Measurements from ENCODE around the gene MICALL2.

DNA sequence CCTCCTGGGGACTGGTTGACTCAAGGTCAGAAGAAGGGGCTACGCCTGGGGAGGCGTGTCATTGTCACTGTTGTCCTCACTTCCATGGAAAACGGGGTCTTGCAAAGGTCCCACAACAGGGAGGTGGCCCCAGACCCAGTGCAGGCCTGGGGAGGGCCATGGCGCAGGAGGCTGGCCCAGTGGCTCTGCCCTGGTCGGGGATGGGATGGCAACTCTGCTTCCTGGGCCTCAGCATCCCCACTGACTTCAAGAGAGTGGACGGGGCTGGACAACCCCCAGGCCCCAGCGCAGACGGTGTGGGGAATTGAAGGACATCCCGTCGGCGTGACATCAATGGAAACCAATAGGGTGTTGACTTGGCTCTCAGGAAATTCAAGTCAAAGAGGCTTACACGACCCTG is 35.2 kb downstream of the MICALL2 start:
- TF ChIP-seq CTCF (conservative IDR thresholded peaks at IDR 0.05 in 1 of 2, IDR thresholded peaks at IDR 0.05 in 1 of 2; ENCODE audit: low read depth in 1 of 2, low read length in 2 of 2) (no peak), EZH2 (IDR thresholded peaks at IDR 0.05; ENCODE audit: low read length, missing control alignments) (no peak)

Data from fibroblast of lung (primary cell).